HepG2 (cell line): ENCODE results near the gene SEC63. TPM values are rescaled to one million over a fixed set of nuclear protein-coding genes. Genes with fewer than 3 reads are reported as not detected.
A peak's percentile ranks its signal among the peaks of the same experiment; 100 is the strongest.

ENCODE experiments used
- ATAC-seq: fragments of 200-7000 bp; cut with Tn5 transposase; 3 replicates; pipeline ENCODE4 v1.9.1; 2020; ENCODE audit warnings: mild to moderate bottlenecking, moderate library complexity
- BruUV-seq: library from RNA; stranded (reverse); fragments of 400-500 nt; replicated peaks from 2 replicates; lab custom pipeline; 2021; lab: Mats Ljungman, UMichigan
- CTCF ChIA-PET: fragments of 300-600 bp; formaldehyde crosslinking; extraction: SDS; loops from one replicate; lab custom pipeline; 2021; ENCODE audit warnings: low total read pairs, inconsistent platforms, low intra/inter-chr PET ratio; lab: Yijun Ruan, JAX
- POLR2A ChIA-PET: fragments of 350-600 bp; sonication (Branson Sonifier 250); formaldehyde crosslinking; loops from one replicate; lab custom pipeline; 2020; ENCODE audit warnings: antibody characterized with exemption, inconsistent platforms; lab: Yijun Ruan, JAX
- DNase-seq: peaks from one replicate; pipeline ENCODE4 v3.0.0-alpha.2; 2015; ENCODE audit warnings: low spot score
- FAIRE-seq: peaks from 3 replicates; lab custom pipeline; 2011; peaks lifted over from hg19 to GRCh38; lab: Jason Lieb, UNC
- H2AFZ ChIP-seq: one replicate; pipeline ENCODE4 v1.6.1; 2011; ENCODE audit warnings: low read length, inconsistent platforms
- H3K27ac ChIP-seq: fragments of 300-600 bp; 3 replicates; pipeline ENCODE4 v1.8.0; 2011; ENCODE audit warnings: mixed run types, mild to moderate bottlenecking, mixed read lengths, low read length, inconsistent platforms; ENCODE audit not compliant: insufficient read depth; ENCODE audit errors: extremely low read length
- H3K27me3 ChIP-seq, 2 experiments: fragments of 200-600 bp in 1 of 2; 2 replicates in 1 of 2; 3 replicates in 1 of 2; pipeline versions ENCODE4 v1.6.0 to v1.8.0; 2011; ENCODE audit warnings: low read length in 2 of 2, mild to moderate bottlenecking in 2 of 2, moderate library complexity in 2 of 2, inconsistent platforms in 1 of 2; ENCODE audit not compliant: insufficient read depth in 2 of 2, control insufficient read depth in 1 of 2
- H3K36me3 ChIP-seq, 2 experiments: fragments of 200-600 bp in 1 of 2; replicated peaks in 1 of 2; 2 replicates in 1 of 2; 3 replicates in 1 of 2; pipeline versions ENCODE4 v1.5.1 to v1.8.0; 2011; ENCODE audit warnings: low read length in 2 of 2, inconsistent platforms in 1 of 2; ENCODE audit not compliant: insufficient read depth in 2 of 2, control insufficient read depth in 1 of 2
- H3K4me1 ChIP-seq: 2 replicates; pipeline ENCODE4 v1.5.1; 2012; ENCODE audit warnings: low read length, inconsistent platforms; ENCODE audit not compliant: insufficient read depth
- H3K4me2 ChIP-seq: 2 replicates; pipeline ENCODE4 v1.6.0; 2011; ENCODE audit warnings: low read depth, low read length, inconsistent platforms
- H3K4me3 ChIP-seq, 3 experiments: fragments of 200-600 bp in 1 of 3; sonication (generic), shearing (Covaris generic) in 1 of 3; replicated peaks in 1 of 3; 2 replicates each; pipeline ENCODE4 v1.5.1; 2011 to 2016; ENCODE audit warnings: low read length in 3 of 3, inconsistent platforms in 2 of 3, low read depth in 2 of 3, mild to moderate bottlenecking in 2 of 3, control low read depth in 1 of 3, mixed read lengths in 1 of 3; ENCODE audit not compliant: insufficient read depth in 1 of 3
- H3K79me2 ChIP-seq: one replicate; pipeline ENCODE4 v1.6.1; 2011; ENCODE audit warnings: low read length, inconsistent platforms; ENCODE audit not compliant: insufficient read depth
- H3K9ac ChIP-seq: 2 replicates; pipeline ENCODE4 v1.6.0; 2011; ENCODE audit warnings: mild to moderate bottlenecking, low read depth, low read length, inconsistent platforms; ENCODE audit not compliant: insufficient read depth
- H3K9me3 ChIP-seq: 2 replicates; pipeline ENCODE4 v1.5.1; 2012; ENCODE audit warnings: mild to moderate bottlenecking, low read length
- H4K20me1 ChIP-seq: 2 replicates; pipeline ENCODE4 v1.6.0; 2011; ENCODE audit warnings: inconsistent platforms, mild to moderate bottlenecking, low read length, moderate library complexity; ENCODE audit not compliant: insufficient read depth
- KMT2B ChIP-seq: IDR thresholded peaks from 2 replicates; pipeline ENCODE4 v1.6.1; 2016; ENCODE audit warnings: missing genetic modification reagents, missing compliant biosample characterization
- MXD4 ChIP-seq: IDR thresholded peaks from 2 replicates; pipeline ENCODE4 v1.6.1; 2016; ENCODE audit warnings: mild to moderate bottlenecking, missing biosample characterization, missing genetic modification reagents
- NFKB2 ChIP-seq: sonication (generic); formaldehyde crosslinking; IDR thresholded peaks from 2 replicates; pipeline ENCODE4 v1.4.0; 2020; ENCODE audit warnings: missing genetic modification reagents, borderline replicate concordance
- PITX1 ChIP-seq: sonication (generic); formaldehyde crosslinking; IDR thresholded peaks from 2 replicates; pipeline ENCODE4 v1.5.1; 2020; ENCODE audit warnings: mild to moderate bottlenecking, missing genetic modification reagents
- RBFOX2 ChIP-seq: fragments of 200-400 bp; formaldehyde crosslinking; IDR thresholded peaks from 2 replicates; pipeline ENCODE4 v1.6.1; 2017; ENCODE audit warnings: low read depth, mild to moderate bottlenecking, low read length
- RFX5 ChIP-seq: IDR thresholded peaks from 2 replicates; pipeline ENCODE4 v1.6.1; 2011; ENCODE audit warnings: low read depth, low read length, improper control_type of control experiment
- SIN3A ChIP-seq: IDR thresholded peaks from 2 replicates; pipeline ENCODE4 v1.6.1; 2011; ENCODE audit warnings: low read depth, mild to moderate bottlenecking, control low read depth, low read length, borderline replicate concordance
- SNAI1 ChIP-seq: sonication (generic); formaldehyde crosslinking; IDR thresholded peaks from 2 replicates; pipeline ENCODE4 v1.5.0; 2020; ENCODE audit warnings: mild to moderate bottlenecking, missing genetic modification reagents, borderline replicate concordance
- SRF ChIP-seq: IDR thresholded peaks from 2 replicates; pipeline ENCODE4 v1.6.1; 2011; ENCODE audit warnings: mild to moderate bottlenecking, low read depth, low read length, moderate library complexity
- TARDBP ChIP-seq: sonication (generic); formaldehyde crosslinking; IDR thresholded peaks from 2 replicates; pipeline ENCODE4 v1.8.0; 2022; ENCODE audit warnings: mild to moderate bottlenecking, missing genetic modification reagents
- ZFAT ChIP-seq: sonication (generic); formaldehyde crosslinking; conservative IDR thresholded peaks from 2 replicates; pipeline ENCODE4 v1.8.1; 2023; ENCODE audit warnings: missing genetic modification reagents, inconsistent platforms
- ZNF180 ChIP-seq: sonication (generic); formaldehyde crosslinking; IDR thresholded peaks from 2 replicates; pipeline ENCODE4 v1.4.0; 2020; ENCODE audit warnings: low read depth, missing genetic modification reagents, borderline replicate concordance
- ZNF256 ChIP-seq: sonication (generic); formaldehyde crosslinking; conservative IDR thresholded peaks from 2 replicates; pipeline ENCODE4 v1.4.0; 2020; ENCODE audit warnings: missing genetic modification reagents
- ZNF264 ChIP-seq: sonication (generic); formaldehyde crosslinking; IDR thresholded peaks from 2 replicates; pipeline ENCODE4 v1.4.0; 2020; ENCODE audit warnings: missing genetic modification reagents
- WGBS: methylation state at CpG from one replicate; pipeline ENCODE4 v1.1.6; 2017; ENCODE audit warnings: low lambda C conversion rate; 5-methylcytosine and 5-hydroxymethylcytosine counted together
- in situ Hi-C: cut with HindIII; loops from 2 replicates; pipeline ENCODE4 v1.10.0; 2017; ENCODE audit warnings: low pct_unique_long_range_greater_than_20kb; ENCODE audit not compliant: extremely low pct_ligation_motif_present
- intact Hi-C: fragments of 100-400 bp; cut with micrococcal nuclease; formaldehyde crosslinking; loops from one replicate; pipeline ENCODE4 v1.10.0; 2022; ENCODE audit not compliant: unreplicated experiment
- polyA plus RNA-seq, 8 experiments: library from polyadenylated mRNA; depleted of rRNA in 3 of 8; stranded (reverse) in 7 of 8; unstranded in 1 of 8; fragments of >200 nt; fragmentation: Illumina TruSeq in 4 of 8; extraction: Trizol in 4 of 8; gene quantifications; 2 replicates each; pipeline versions ENCODE4 v1.2.1 to v1.2.3, GENCODE V29; 2011 to 2016; ENCODE audit warnings: low read depth in 4 of 8, missing spikeins in 1 of 8, mixed read lengths in 1 of 8; ENCODE audit not compliant: insufficient read depth in 1 of 8
- total RNA-seq, 5 experiments: library from RNA; depleted of rRNA; stranded (reverse); fragments of >200 nt; fragmentation: Illumina TruSeq; extraction: Trizol; gene quantifications; 2 replicates each; pipeline ENCODE4 v1.2.3, GENCODE V29; 2016; ENCODE audit warnings: low read depth in 1 of 5
- TF ChIP-seq, protein P1 (sequence below): IDR thresholded peaks from 2 replicates; pipeline ENCODE4 v1.6.1; 2012; ENCODE audit warnings: inconsistent platforms
- TF ChIP-seq, protein P2 (sequence below): sonication (generic); formaldehyde crosslinking; IDR thresholded peaks from 2 replicates; pipeline ENCODE4 v1.4.0; 2020; ENCODE audit warnings: mild to moderate bottlenecking, low read depth, missing genetic modification reagents
- TF ChIP-seq, protein P3 (sequence below): IDR thresholded peaks from 2 replicates; pipeline ENCODE4 v1.4.0; 2020; ENCODE audit warnings: mild to moderate bottlenecking, missing genetic modification reagents
- TF ChIP-seq, protein P4 (sequence below): IDR thresholded peaks from 2 replicates; pipeline ENCODE4 v1.6.1; 2016; ENCODE audit warnings: missing genetic modification reagents, missing compliant biosample characterization

The SEC63 gene
- total and polyA plus RNA-seq, 2 of the 13 experiments (the other 11 are each of a cell fraction or from before 2014, with no cell fraction given): 20.2 to 45.9 TPM

DNA sequence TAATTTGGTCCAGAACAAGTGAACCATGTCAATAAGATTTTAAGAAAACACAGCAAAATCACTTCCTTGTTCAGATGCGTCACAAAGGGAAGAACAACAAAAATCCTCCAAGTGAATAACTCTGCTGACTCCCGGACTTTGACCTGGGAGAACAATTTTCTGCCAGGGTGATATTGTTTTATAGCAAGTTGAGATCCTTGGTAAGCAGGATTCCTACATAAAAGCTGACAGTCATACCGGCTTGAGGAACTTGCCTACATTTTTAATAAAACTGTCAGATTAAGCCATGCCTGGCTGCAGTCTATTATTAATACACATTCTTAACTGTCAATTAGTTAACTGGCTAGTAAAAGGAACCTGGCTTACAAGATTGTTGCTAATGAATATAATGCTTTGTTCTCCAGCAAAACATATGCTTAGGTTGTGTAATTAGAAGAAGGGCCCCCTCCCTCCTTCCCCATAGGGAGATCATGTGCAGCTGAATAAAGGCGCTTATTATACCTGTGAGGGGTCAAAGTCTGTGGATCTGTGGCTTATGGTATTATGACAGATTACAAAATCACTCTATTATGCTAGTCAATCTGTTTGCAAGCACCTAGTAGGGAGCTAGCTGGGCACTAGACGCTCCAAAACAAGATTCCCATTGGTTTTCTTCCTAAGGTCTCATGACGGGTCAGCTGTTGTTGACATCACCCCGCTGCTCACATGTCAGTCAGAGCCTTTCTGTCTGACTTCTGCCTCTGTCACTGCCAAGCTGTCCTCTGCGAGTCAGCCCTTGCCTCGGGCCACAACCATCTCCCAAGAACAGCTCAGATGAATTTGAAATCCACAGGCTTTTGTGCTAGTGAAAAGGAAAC lies 44.6 kb upstream of the SEC63 start:
- intact Hi-C loops (loop anchor here (2.0 kb wide), 1 partner anchor 44 kb away; the partner anchor contains the start of gene SEC63), in situ Hi-C loops (no loop called here)
- peak overlapping the region in 2 of 3 experiments; percentile 55 to 58; a peak in 5 of 6 replicates for H3K4me3 ChIP-seq
- H3K27me3 ChIP-seq: no peaks in the 10 kb centered on the region
- TSS peak; percentile 89 for BruUV-seq
- H3K36me3 ChIP-seq: no peaks in the 10 kb centered on the region
- ATAC-seq (peak; percentile 80), FAIRE-seq (peak; percentile 91), DNase-seq (peak; percentile 98)
- no peaks in the 10 kb centered on the region for H3K9me3 ChIP-seq
- H3K4me1 ChIP-seq: peaks cover 62% of the 10 kb centered on the region
- WGBS: 2% methylated on average over 9 of the region's 9 CpGs
- H2AFZ ChIP-seq: peak overlapping the region; percentile 10
- H4K20me1 ChIP-seq: no peaks in the 10 kb centered on the region
- H3K9ac ChIP-seq: peak overlapping the region; percentile 80
- no peaks in the 10 kb centered on the region for H3K79me2 ChIP-seq
- POLR2A ChIA-PET: interaction anchor here (0.8 to 2.4 kb wide), 14 partner anchors 8 to 556 kb away, joined by 3 to 15 read pairs (median 3); partner anchors contain the start of genes AFG1L and SEC63
- peak overlapping the region; percentile 95 for H3K4me2 ChIP-seq
- peak overlapping the region; percentile 93 for H3K27ac ChIP-seq
- CTCF ChIA-PET: no interaction called here
- TF ChIP-seq, protein P1, sequence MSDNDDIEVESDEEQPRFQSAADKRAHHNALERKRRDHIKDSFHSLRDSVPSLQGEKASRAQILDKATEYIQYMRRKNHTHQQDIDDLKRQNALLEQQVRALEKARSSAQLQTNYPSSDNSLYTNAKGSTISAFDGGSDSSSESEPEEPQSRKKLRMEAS: peak; percentile 83
- TF ChIP-seq SNAI1 (CRISPR knock-in tag): no peak
- TF ChIP-seq PITX1: peak; percentile 30; the same call in 1 of the 2 replicates
- peak; percentile 85; the same call in 1 of the 2 replicates for TF ChIP-seq SIN3A
- TF ChIP-seq ZNF256: no peak
- TF ChIP-seq, protein P2, sequence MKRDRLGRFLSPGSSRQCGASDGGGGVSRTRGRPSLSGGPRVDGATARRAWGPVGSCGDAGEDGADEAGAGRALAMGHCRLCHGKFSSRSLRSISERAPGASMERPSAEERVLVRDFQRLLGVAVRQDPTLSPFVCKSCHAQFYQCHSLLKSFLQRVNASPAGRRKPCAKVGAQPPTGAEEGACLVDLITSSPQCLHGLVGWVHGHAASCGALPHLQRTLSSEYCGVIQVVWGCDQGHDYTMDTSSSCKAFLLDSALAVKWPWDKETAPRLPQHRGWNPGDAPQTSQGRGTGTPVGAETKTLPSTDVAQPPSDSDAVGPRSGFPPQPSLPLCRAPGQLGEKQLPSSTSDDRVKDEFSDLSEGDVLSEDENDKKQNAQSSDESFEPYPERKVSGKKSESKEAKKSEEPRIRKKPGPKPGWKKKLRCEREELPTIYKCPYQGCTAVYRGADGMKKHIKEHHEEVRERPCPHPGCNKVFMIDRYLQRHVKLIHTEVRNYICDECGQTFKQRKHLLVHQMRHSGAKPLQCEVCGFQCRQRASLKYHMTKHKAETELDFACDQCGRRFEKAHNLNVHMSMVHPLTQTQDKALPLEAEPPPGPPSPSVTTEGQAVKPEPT (CRISPR knock-in tag): no peak
- TF ChIP-seq MXD4: no peak
- TF ChIP-seq ZFAT: no peak
- TF ChIP-seq ZNF180 (CRISPR knock-in tag): no peak
- TF ChIP-seq TARDBP (CRISPR knock-in tag): no peak
- TF ChIP-seq RBFOX2: peak; percentile 69
- TF ChIP-seq, protein P3, sequence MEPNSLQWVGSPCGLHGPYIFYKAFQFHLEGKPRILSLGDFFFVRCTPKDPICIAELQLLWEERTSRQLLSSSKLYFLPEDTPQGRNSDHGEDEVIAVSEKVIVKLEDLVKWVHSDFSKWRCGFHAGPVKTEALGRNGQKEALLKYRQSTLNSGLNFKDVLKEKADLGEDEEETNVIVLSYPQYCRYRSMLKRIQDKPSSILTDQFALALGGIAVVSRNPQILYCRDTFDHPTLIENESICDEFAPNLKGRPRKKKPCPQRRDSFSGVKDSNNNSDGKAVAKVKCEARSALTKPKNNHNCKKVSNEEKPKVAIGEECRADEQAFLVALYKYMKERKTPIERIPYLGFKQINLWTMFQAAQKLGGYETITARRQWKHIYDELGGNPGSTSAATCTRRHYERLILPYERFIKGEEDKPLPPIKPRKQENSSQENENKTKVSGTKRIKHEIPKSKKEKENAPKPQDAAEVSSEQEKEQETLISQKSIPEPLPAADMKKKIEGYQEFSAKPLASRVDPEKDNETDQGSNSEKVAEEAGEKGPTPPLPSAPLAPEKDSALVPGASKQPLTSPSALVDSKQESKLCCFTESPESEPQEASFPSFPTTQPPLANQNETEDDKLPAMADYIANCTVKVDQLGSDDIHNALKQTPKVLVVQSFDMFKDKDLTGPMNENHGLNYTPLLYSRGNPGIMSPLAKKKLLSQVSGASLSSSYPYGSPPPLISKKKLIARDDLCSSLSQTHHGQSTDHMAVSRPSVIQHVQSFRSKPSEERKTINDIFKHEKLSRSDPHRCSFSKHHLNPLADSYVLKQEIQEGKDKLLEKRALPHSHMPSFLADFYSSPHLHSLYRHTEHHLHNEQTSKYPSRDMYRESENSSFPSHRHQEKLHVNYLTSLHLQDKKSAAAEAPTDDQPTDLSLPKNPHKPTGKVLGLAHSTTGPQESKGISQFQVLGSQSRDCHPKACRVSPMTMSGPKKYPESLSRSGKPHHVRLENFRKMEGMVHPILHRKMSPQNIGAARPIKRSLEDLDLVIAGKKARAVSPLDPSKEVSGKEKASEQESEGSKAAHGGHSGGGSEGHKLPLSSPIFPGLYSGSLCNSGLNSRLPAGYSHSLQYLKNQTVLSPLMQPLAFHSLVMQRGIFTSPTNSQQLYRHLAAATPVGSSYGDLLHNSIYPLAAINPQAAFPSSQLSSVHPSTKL (CRISPR knock-in tag): peak; percentile 72
- no peak for TF ChIP-seq ZNF264 (CRISPR knock-in tag)
- peak; percentile 82 for TF ChIP-seq RFX5
- TF ChIP-seq, protein P4, sequence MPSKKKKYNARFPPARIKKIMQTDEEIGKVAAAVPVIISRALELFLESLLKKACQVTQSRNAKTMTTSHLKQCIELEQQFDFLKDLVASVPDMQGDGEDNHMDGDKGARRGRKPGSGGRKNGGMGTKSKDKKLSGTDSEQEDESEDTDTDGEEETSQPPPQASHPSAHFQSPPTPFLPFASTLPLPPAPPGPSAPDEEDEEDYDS: 0 out of 2 replicates have a peak, but pooled peaks have one; percentile 16
- TF ChIP-seq KMT2B (CRISPR knock-in tag): 0 out of 2 replicates have a peak, but pooled peaks have one; percentile 27
- TF ChIP-seq NFKB2: no peak
- TF ChIP-seq SRF: 0 out of 2 replicates have a peak, but pooled peaks have one; percentile 44
